ENCODE measurements around the gene DNAJC3.
"Not testable (repeated sequence)": the region's sequence is repeated elsewhere in the genome, so short reads cannot be mapped to it uniquely, and the experiment has no call there.

The DNAJC3 gene

DNA sequence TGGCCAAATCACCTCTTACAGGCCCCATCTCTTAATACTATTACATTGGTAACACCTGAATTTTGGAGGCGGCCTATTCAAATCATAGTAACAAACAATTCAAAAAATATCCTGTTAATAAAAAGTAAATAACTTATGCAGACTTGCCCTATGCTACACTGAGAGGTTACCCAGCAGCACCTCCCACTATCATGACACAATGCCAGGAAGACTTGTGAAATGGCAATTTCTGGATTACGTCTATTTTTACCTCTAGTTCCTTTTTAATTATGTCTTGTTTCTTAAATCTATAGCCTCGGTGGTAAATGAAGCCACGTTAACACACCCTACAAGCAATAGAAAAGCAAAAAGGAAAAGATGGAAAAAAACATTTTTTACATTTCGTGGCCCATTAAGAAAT lies 26.2 kb upstream of the DNAJC3 start:
- H3K9me3 Mint-ChIP-seq, result no peaks in the 10 kb centered on the region
- H3K27me3 Mint-ChIP-seq (ENCODE audit: low read depth), result peaks cover 36% of the 10 kb centered on the region
- no peak overlapping the region for H3K27ac Mint-ChIP-seq
- no peak overlapping the region for H3K4me3 Mint-ChIP-seq
- no peaks in the 10 kb centered on the region for H3K4me1 Mint-ChIP-seq (ENCODE audit: low read depth)
- H3K36me3 Mint-ChIP-seq (ENCODE audit: low read depth), result no peaks in the 10 kb centered on the region

GRCh38 chr13:95652244-95652764 lies 24.6 kb upstream of the DNAJC3 start:
- H3K36me3 Mint-ChIP-seq (ENCODE audit: low read depth), result no peaks in the 10 kb centered on the region
- H3K4me3 Mint-ChIP-seq, result no peak overlapping the region
- H3K4me1 Mint-ChIP-seq (ENCODE audit: low read depth), result no peaks in the 10 kb centered on the region
- no peaks in the 10 kb centered on the region for H3K9me3 Mint-ChIP-seq
- H3K27me3 Mint-ChIP-seq (ENCODE audit: low read depth), result peaks cover 34% of the 10 kb centered on the region
- H3K27ac Mint-ChIP-seq, result no peak overlapping the region

- Mint-ChIP-seq H3K4me3 (no peak overlapping the region), H3K27me3 (ENCODE audit: low read depth) (peaks cover 32% of the 10 kb centered on the region), H3K4me1 (ENCODE audit: low read depth) (no peaks in the 10 kb centered on the region), H3K9me3 (no peaks in the 10 kb centered on the region), H3K36me3 (ENCODE audit: low read depth) (no peaks in the 10 kb centered on the region), H3K27ac (no peak overlapping the region)
These were observed 24.1 kb upstream of the DNAJC3 start for GRCh38 chr13:95652821-95653220.

DNA sequence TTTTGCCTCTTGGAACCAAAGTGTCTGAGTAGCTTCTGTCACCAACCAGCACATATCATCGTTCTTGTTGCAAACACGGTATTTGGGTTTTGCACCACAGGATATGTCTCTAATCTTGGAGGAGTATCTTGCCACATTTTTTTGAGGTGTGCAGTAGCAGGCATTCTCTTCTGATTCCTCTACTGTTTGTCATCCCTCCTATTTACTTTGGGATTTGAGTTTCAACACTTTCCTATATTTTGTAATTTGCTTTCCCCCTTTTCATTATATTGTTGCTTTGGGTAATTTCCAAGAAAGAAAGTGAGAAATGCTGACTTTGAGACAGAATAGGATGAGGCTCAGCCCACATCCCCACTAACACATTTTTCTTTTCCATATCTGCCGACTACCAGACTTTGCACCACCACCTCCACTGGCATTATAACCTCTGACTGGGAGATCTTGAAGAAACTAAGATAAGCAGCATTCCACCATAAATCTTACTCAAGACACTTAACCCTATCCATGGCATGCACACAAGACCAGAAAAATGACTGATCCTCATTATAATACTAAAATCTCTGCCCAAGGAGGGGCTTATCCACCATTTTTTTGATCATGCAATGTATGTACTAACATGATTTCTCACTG lies 20.4 kb upstream of the DNAJC3 start:
- no peak overlapping the region for H3K4me3 Mint-ChIP-seq
- no peak overlapping the region for H3K27ac Mint-ChIP-seq
- H3K9me3 Mint-ChIP-seq, result peaks cover 4% of the 10 kb centered on the region

DNA sequence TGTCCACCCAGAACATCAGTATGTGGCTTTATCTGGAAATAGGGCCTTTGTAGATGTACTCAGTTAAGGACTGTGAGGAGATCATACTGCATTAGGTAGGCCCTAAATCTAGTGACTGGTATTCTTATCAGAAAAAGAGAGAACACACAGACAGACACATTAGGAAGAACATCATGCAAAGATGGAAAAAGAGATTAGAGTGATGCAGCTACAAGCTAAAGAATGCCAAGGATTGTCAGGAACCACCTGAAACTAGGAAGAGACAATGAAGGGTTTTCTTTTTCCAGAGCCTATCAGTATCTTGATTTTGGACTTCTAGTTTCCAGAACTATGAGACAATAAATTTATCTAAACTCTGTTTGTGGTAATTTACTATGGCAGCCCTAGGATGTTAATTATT lies 17.4 kb upstream of the DNAJC3 start:
- Mint-ChIP-seq H3K9me3 (peaks cover 7% of the 10 kb centered on the region), H3K4me1 (ENCODE audit: low read depth) (no peaks in the 10 kb centered on the region), H3K4me3 (no peak overlapping the region), H3K27ac (no peak overlapping the region), H3K27me3 (ENCODE audit: low read depth) (peaks cover 26% of the 10 kb centered on the region), H3K36me3 (ENCODE audit: low read depth) (no peaks in the 10 kb centered on the region)

More for the DNA sequence above, 20.4 kb upstream of the DNAJC3 start:
- H3K4me1 Mint-ChIP-seq (ENCODE audit: low read depth), result no peaks in the 10 kb centered on the region
- peaks cover 23% of the 10 kb centered on the region for H3K27me3 Mint-ChIP-seq (ENCODE audit: low read depth)
- H3K36me3 Mint-ChIP-seq (ENCODE audit: low read depth), result no peaks in the 10 kb centered on the region

DNA sequence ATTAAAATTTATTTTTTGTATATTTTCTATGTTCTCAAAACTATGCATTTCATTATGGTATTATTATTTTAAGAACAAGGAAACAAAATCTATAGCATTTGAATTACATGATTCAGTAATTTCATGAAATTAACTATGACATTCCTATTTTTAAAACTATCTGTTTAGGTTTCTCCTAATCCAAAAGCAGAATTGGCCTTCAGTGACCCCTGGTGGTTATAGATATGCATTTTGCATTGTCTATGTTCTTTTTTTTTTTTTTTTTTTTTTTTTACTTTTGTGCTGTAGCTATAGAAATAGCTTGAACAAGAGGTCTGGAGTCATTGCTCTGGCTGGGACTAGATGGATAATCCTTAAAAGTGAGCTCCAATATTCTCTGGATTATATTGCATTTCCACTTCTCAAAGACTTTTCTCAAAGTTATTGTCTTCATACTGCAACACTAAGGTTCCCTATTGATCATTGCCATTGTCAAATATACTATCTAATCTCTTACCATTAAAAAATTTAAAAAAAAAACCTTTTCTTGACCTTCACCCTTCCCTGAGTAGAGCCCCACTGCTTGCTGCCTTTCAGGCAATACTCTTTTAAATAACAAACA lies 15.9 kb upstream of the DNAJC3 start:
- Mint-ChIP-seq H3K9me3 (peaks cover 18% of the 10 kb centered on the region), H3K27ac (no peak overlapping the region), H3K4me1 (ENCODE audit: low read depth) (no peaks in the 10 kb centered on the region)

DNA sequence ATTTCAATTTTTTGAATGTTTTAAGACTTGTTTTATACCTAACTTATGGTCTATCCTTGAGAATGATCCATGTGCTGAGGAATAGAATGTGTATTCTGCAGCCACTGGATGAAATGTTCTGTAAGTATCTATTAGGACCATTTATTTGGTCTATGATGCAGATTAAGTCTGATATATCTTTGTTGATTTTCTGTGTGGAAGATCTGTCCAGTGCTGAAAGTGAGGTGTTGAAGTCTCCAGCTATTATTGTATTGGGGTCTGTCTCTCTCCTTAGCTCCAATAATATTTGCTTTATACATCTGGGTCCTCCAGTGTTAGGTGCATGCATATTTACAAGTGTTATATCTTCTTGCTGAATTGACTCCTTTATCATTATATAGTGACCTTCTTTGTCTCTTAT lies 9.7 kb upstream of the DNAJC3 start:
- H3K27ac Mint-ChIP-seq; H3K36me3 Mint-ChIP-seq (ENCODE audit: low read depth); H3K4me3 Mint-ChIP-seq; H3K4me1 Mint-ChIP-seq (ENCODE audit: low read depth): not testable (repeated sequence)
- Mint-ChIP-seq H3K27me3 (ENCODE audit: low read depth) (peaks cover 42% of the 10 kb centered on the region), H3K9me3 (peaks cover 61% of the 10 kb centered on the region)

More for the DNA sequence above, 15.9 kb upstream of the DNAJC3 start:
- Mint-ChIP-seq H3K36me3 (ENCODE audit: low read depth) (no peaks in the 10 kb centered on the region), H3K27me3 (ENCODE audit: low read depth) (peaks cover 39% of the 10 kb centered on the region), H3K4me3 (no peak overlapping the region)

GRCh38 chr13:95671597-95671996 lies 5.3 kb upstream of the DNAJC3 start:
- Mint-ChIP-seq H3K4me3 (no peak overlapping the region), H3K4me1 (ENCODE audit: low read depth) (peaks cover 20% of the 10 kb centered on the region), H3K36me3 (ENCODE audit: low read depth) (peaks cover 11% of the 10 kb centered on the region), H3K27me3 (ENCODE audit: low read depth) (peaks cover 18% of the 10 kb centered on the region), H3K27ac (no peak overlapping the region), H3K9me3 (peaks cover 42% of the 10 kb centered on the region)

GRCh38 chr13:95676105-95676761 lies 706 bp upstream of the DNAJC3 start:
- H3K4me1 Mint-ChIP-seq (ENCODE audit: low read depth), result peaks cover 37% of the 10 kb centered on the region
- peaks cover 2% of the 10 kb centered on the region for H3K9me3 Mint-ChIP-seq
- no peaks in the 10 kb centered on the region for H3K27me3 Mint-ChIP-seq (ENCODE audit: low read depth)
- H3K36me3 Mint-ChIP-seq (ENCODE audit: low read depth), result peaks cover 17% of the 10 kb centered on the region
- H3K4me3 Mint-ChIP-seq, result peak overlapping the region; percentile 91
- peak overlapping the region; percentile 90 for H3K27ac Mint-ChIP-seq

DNA sequence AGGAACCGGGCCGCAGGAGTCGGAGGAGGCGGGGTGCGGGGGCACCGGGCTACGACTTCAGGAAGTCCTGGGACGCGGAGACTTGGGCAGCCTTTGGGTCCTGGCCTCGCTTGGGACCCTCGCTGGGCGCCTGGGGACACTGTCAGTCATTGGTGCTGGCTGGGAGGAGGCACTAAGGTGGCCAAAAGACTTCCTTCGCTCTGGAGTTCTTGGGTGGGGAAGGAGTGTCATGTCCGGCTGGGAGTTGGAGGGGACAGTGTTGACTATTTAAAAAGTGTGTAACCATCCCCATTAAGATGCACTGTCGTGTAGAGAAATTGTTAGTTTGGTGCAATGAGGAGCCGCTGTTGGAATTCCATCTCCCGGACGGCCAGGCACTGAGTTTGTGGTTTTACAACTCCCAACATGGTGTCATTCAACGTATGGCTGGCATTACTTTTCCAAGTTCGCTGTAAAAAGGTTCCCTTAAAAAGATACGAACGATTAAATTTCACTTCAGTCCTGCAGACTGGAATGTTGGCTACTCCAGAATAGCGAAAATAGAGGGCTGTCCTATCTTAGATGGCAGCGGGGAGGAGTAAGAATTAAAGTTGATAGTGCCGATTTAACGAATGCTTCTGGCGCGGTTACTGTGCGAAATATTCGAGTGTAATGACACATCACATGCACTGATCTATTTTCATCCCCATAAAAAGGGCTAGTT lies 776 bp downstream of the DNAJC3 start:
- Mint-ChIP-seq H3K27me3 (ENCODE audit: low read depth) (no peaks in the 10 kb centered on the region), H3K27ac (peak overlapping the region; percentile 55), H3K4me1 (ENCODE audit: low read depth) (peaks cover 45% of the 10 kb centered on the region), H3K9me3 (no peaks in the 10 kb centered on the region), H3K4me3 (peak overlapping the region; percentile 91), H3K36me3 (ENCODE audit: low read depth) (peaks cover 23% of the 10 kb centered on the region)

DNA sequence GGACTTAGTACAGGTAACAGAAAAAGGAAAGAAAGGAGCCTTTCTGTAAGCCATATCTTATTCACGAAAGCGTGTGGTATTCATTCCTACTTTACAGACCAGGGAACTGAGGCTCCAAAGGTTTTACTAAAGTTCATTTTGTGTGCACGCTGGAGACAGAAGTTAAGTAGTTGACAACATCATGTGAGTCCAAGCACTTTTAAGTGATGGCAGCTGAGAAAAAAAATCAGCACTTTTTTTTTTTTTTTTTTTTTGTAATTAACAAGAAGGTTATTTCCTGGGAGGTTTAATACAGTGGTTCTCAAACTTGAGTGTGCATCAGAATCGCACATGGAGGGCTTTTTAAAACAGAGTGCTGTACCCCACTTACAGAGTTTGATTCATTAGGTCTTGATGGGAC lies 2.0 kb downstream of the DNAJC3 start:
- Mint-ChIP-seq H3K4me3 (peak overlapping the region; percentile 91), H3K36me3 (ENCODE audit: low read depth) (peaks cover 23% of the 10 kb centered on the region), H3K9me3 (no peaks in the 10 kb centered on the region), H3K4me1 (ENCODE audit: low read depth) (peaks cover 44% of the 10 kb centered on the region), H3K27me3 (ENCODE audit: low read depth) (no peaks in the 10 kb centered on the region), H3K27ac (peak overlapping the region; percentile 43)

DNA sequence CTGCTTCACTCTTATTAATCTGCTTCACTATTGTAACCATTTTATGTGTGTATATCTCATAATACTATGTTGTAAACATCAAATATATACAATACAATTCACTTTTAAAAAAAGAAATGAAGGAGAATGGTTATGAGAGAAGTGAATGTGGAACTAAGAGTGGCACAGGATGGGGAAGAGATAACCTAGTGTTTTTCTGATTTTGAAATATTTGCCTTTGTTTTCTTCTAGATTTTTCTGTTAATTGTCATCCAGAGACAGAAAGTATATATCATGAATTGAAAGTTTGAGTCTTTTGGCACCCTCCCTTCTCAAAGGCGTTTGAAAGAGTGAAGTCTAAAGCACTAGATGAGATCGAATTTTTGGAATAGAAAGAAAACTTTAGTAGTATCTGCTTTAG lies 2.8 kb downstream of the DNAJC3 start:
- no peak overlapping the region for H3K27ac Mint-ChIP-seq
- H3K4me3 Mint-ChIP-seq, result no peak overlapping the region
- H3K4me1 Mint-ChIP-seq (ENCODE audit: low read depth), result peaks cover 44% of the 10 kb centered on the region
- H3K9me3 Mint-ChIP-seq, result no peaks in the 10 kb centered on the region
- peaks cover 22% of the 10 kb centered on the region for H3K36me3 Mint-ChIP-seq (ENCODE audit: low read depth)
- H3K27me3 Mint-ChIP-seq (ENCODE audit: low read depth), result no peaks in the 10 kb centered on the region

GRCh38 chr13:95684418-95684817 lies 7.5 kb downstream of the DNAJC3 start:
- H3K4me3 Mint-ChIP-seq, result no peak overlapping the region
- H3K27me3 Mint-ChIP-seq (ENCODE audit: low read depth), result no peaks in the 10 kb centered on the region
- H3K36me3 Mint-ChIP-seq (ENCODE audit: low read depth), result peaks cover 29% of the 10 kb centered on the region

GRCh38 chr13:95684960-95685359 lies 8.0 kb downstream of the DNAJC3 start:
- H3K27ac Mint-ChIP-seq; H3K4me3 Mint-ChIP-seq; H3K27me3 Mint-ChIP-seq (ENCODE audit: low read depth): not testable (repeated sequence)
- Mint-ChIP-seq H3K36me3 (ENCODE audit: low read depth) (peaks cover 28% of the 10 kb centered on the region), H3K4me1 (ENCODE audit: low read depth) (peaks cover 28% of the 10 kb centered on the region), H3K9me3 (peaks cover 23% of the 10 kb centered on the region)

More at GRCh38 chr13:95684418-95684817, 7.5 kb downstream of the DNAJC3 start:
- peaks cover 28% of the 10 kb centered on the region for H3K4me1 Mint-ChIP-seq (ENCODE audit: low read depth)
- no peak overlapping the region for H3K27ac Mint-ChIP-seq
- H3K9me3 Mint-ChIP-seq, result peaks cover 20% of the 10 kb centered on the region
